ENCODE results near the gene TLR2. TPM values are rescaled to one million over a fixed set of nuclear protein-coding genes. Genes with fewer than 3 reads are reported as not detected.

Gene TLR2
- total RNA-seq, 6 experiments from 2014 or later, result 4.2 to 22.3 (median 12.1) TPM

GRCh38 chr4:153705743-153706468, 21.8 kb downstream of the TLR2 start:
- Histone ChIP-seq H3K4me3 (no peak overlapping the region), H3K27me3 (no peaks in the 10 kb centered on the region), H3K4me1 (no peaks in the 10 kb centered on the region), H3K9me3 (no peaks in the 10 kb centered on the region), H3K27ac (no peak overlapping the region), H3K36me3 (no peaks in the 10 kb centered on the region)
- TF ChIP-seq, protein P1, sequence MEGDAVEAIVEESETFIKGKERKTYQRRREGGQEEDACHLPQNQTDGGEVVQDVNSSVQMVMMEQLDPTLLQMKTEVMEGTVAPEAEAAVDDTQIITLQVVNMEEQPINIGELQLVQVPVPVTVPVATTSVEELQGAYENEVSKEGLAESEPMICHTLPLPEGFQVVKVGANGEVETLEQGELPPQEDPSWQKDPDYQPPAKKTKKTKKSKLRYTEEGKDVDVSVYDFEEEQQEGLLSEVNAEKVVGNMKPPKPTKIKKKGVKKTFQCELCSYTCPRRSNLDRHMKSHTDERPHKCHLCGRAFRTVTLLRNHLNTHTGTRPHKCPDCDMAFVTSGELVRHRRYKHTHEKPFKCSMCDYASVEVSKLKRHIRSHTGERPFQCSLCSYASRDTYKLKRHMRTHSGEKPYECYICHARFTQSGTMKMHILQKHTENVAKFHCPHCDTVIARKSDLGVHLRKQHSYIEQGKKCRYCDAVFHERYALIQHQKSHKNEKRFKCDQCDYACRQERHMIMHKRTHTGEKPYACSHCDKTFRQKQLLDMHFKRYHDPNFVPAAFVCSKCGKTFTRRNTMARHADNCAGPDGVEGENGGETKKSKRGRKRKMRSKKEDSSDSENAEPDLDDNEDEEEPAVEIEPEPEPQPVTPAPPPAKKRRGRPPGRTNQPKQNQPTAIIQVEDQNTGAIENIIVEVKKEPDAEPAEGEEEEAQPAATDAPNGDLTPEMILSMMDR (IDR thresholded peaks at IDR 0.05), result no peak
- TF ChIP-seq POLR2A (IDR thresholded peaks at IDR 0.05), result no peak
- intact Hi-C loops (cut with DNase I), result no loop called here
- DNase-seq (no peak), ATAC-seq (no peak)
- 33% methylated on average over 2 of the region's 2 CpGs for WGBS (ENCODE audit: insufficient coverage, low coverage, low lambda C conversion rate, missing lambda C conversion rate)

- no peaks in the 10 kb centered on the region for H3K9me3 ChIP-seq
- H3K27ac ChIP-seq, result no peak overlapping the region
- intact Hi-C loops (cut with DNase I), result no loop called here
- DNase-seq (no peak), ATAC-seq (no peak)
- no peaks in the 10 kb centered on the region for H3K4me1 ChIP-seq
- no peak overlapping the region for H3K4me3 ChIP-seq
- H3K36me3 ChIP-seq, result no peaks in the 10 kb centered on the region
- no peaks in the 10 kb centered on the region for H3K27me3 ChIP-seq
- TF ChIP-seq, protein P1 (IDR thresholded peaks at IDR 0.05), result no peak
- TF ChIP-seq POLR2A (IDR thresholded peaks at IDR 0.05), result no peak
Observed at GRCh38 chr4:153706519-153706918, 22.4 kb downstream of the TLR2 start.

DNA sequence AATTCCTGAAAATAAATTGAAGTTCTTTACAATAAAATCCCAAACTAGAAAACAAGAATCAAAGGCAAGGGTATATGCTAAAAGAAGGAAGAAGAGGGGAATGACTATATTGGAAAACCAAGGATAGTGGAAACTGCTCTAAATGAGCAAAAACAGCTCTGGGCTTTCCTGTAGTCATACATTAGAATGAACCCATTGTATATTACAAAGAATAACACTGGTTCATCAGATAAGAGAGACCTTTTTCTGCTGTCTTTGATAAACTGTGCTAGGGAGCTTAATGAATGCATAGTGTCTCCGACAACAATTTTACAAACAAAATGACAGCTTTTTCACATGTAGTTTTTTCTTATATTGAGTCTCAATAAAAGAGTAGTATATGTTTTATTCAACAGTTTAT, 26.6 kb downstream of the TLR2 start:
- TF ChIP-seq POLR2A (IDR thresholded peaks at IDR 0.05), result no peak
- TF ChIP-seq, protein P1 (IDR thresholded peaks at IDR 0.05), result no peak
- ATAC-seq, result no peak
- 50% methylated on average over 1 of the region's 1 CpG for WGBS (ENCODE audit: insufficient coverage, low coverage, low lambda C conversion rate, missing lambda C conversion rate)

GRCh38 chr4:153713866-153714646, 30.0 kb downstream of the TLR2 start:
- DNase-seq, result no peak
- TF ChIP-seq, protein P1 (IDR thresholded peaks at IDR 0.05), result no peak
- no peak for TF ChIP-seq POLR2A (IDR thresholded peaks at IDR 0.05)
- H3K27ac ChIP-seq, result no peak overlapping the region
- no peaks in the 10 kb centered on the region for H3K9me3 ChIP-seq
- H3K27me3 ChIP-seq, result no peaks in the 10 kb centered on the region
- ATAC-seq, result no peak
- intact Hi-C loops (cut with DNase I), result no loop called here
- 69% methylated on average over 2 of the region's 2 CpGs for WGBS (ENCODE audit: insufficient coverage, low coverage, low lambda C conversion rate, missing lambda C conversion rate)
- no peak overlapping the region for H3K4me3 ChIP-seq
- H3K36me3 ChIP-seq, result no peaks in the 10 kb centered on the region
- H3K4me1 ChIP-seq, result no peaks in the 10 kb centered on the region

More for the DNA sequence above, 26.6 kb downstream of the TLR2 start:
- Histone ChIP-seq H3K27me3 (no peaks in the 10 kb centered on the region), H3K9me3 (no peaks in the 10 kb centered on the region), H3K4me1 (no peaks in the 10 kb centered on the region), H3K4me3 (no peak overlapping the region), H3K36me3 (no peaks in the 10 kb centered on the region), H3K27ac (no peak overlapping the region)
- intact Hi-C loops (cut with DNase I), result no loop called here
- no peak for DNase-seq
